BLaER1 treated with 17β-estradiol and CSF1 and Interleukin-3, amounts not matched to agents 10 nM and 100 nM (cell line): Measurements from ENCODE around the gene B3GNT9.
A peak's percentile ranks its signal among the peaks of the same experiment; 100 is the strongest.

ENCODE experiments used
- H3K27ac ChIP-seq, 11 experiments: shearing (Covaris generic); formaldehyde crosslinking; 2 replicates each; pipeline ENCODE4 v1.8.1; 2022
- H3K27me3 ChIP-seq, 11 experiments: shearing (Covaris generic); formaldehyde crosslinking; 2 replicates each; pipeline ENCODE4 v1.8.1; 2022
- H3K36me3 ChIP-seq, 11 experiments: shearing (Covaris generic); formaldehyde crosslinking; 2 replicates each; pipeline ENCODE4 v1.8.1; 2022
- H3K4me1 ChIP-seq, 10 experiments: shearing (Covaris generic); formaldehyde crosslinking; 2 replicates each; pipeline ENCODE4 v1.8.1; 2022
- H3K4me2 ChIP-seq, 11 experiments: shearing (Covaris generic); formaldehyde crosslinking; 2 replicates each; pipeline ENCODE4 v1.8.1; 2022
- H3K4me3 ChIP-seq, 10 experiments: shearing (Covaris generic); formaldehyde crosslinking; 2 replicates each; pipeline ENCODE4 v1.8.1; 2022
- H3K9ac ChIP-seq, 11 experiments: shearing (Covaris generic); formaldehyde crosslinking; 2 replicates each; pipeline ENCODE4 v1.8.1; 2022
- H3K9me3 ChIP-seq, 11 experiments: shearing (Covaris generic); formaldehyde crosslinking; replicated peaks in 1 of 11; 2 replicates each; pipeline ENCODE4 v1.8.1; 2022
- H4K20me1 ChIP-seq, 11 experiments: shearing (Covaris generic); formaldehyde crosslinking; 2 replicates each; pipeline ENCODE4 v1.8.1; 2022
- Cebpa-rat ChIP-seq, 11 experiments: shearing (Covaris generic); IDR thresholded peaks; 2 replicates each; pipeline ENCODE4 v1.8.1; 2022

Gene B3GNT9

DNA sequence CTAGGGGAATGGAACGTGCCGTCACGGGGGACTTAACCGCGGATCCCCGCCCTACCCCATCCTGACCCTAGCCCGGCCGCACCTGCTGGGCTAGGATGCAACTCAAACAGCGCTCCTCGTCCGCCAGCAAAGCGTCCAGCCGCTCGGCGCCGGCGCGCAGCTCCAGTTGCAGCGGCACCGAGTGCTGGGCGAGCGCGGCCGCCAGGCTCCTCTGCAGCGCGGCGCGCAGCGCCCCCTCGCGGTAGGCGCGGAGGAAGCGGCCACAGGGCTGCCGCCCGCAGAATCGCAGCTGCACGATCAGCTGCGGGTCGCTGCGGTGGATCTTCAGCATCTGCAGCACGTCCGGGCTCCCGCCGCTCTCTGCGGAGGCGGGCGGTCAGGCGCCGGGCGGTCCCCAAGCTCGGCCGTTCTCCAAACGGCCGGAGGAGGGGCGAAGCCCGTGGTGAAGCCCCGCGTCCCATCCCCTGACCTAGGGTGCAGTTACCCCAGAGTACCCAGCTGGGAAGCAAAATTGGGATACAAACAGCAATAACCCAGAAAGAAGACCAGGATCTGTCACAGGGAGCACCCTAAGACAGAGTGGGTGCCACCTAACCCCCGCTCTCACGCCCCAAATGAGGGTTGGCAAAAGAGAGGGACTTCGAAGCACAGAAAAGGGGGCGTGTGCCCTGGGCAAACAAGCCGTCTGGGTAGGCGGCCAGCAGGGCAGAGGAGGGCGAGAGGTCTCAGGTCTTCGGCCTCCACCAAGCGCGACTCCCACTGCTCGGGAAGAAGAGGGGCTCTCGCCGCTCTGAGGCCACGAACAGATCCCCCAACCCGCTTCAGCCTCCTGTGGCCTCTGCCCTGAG, 4.7 kb upstream of the B3GNT9 start:
- no peak for TF ChIP-seq Cebpa-rat (IDR thresholded peaks at IDR 0.05)
- Histone ChIP-seq H3K4me2 (peak overlapping the region; percentile 52 to 88 (median 71)), H3K9ac (0 out of 22 replicates have a peak overlapping the region, but pooled peaks of 1 of the 11 experiments have one; percentile 7), H3K9me3 (no peaks in the 10 kb centered on the region), H3K4me1 (peaks cover 31 to 56% (median 39%) of the 10 kb centered on the region in 10 experiments), H3K36me3 (peaks cover 0 to 10% (median 0%) of the 10 kb centered on the region in 11 experiments; a peak in 2 of 22 replicates), H3K27me3 (peaks cover 13 to 47% (median 35%) of the 10 kb centered on the region in 11 experiments), H3K27ac (no peak overlapping the region), H4K20me1 (peaks cover 61 to 89% (median 79%) of the 10 kb centered on the region in 11 experiments), H3K4me3 (no peak overlapping the region)

DNA sequence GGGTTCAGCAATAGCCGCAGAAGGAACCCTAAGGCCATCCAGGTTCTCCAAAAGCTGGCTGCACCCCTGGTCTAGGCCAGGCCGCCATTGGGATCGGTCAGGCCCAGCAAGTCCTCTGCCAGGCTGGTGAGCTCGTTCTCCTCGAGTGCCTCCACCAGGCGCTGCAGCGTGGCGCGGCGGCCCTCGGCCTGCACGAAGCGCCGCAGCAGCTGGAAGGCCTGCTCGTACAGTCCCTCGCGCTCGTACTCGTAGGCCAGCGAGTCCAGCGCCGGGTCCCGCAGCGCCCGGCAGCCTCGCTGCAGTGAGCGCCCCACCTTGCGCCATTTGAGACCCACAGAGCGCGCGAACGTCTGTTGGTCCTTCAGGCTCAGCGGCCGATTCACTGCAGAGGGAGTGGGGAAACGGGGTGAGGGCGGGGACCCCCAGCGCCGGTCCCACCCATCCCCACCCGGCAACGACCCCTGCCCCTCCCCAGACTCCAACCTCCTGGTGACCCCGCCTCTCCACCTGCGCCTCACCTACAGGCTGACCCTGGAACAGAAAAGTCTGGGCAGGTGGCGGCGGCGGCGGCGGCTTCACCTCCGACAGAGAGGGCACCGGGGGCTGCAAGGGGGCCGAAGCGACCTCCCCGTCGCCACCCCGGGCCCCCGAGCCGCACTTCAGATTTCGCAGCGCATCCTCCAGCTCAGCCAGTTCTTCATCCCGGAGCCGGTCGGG, 3.9 kb upstream of the B3GNT9 start:
- Histone ChIP-seq H4K20me1 (peaks cover 69 to 97% (median 87%) of the 10 kb centered on the region in 11 experiments), H3K9me3 (peaks cover 0 to 6% (median 0%) of the 10 kb centered on the region in 11 experiments; a peak in 3 of 22 replicates), H3K36me3 (peaks cover 0 to 13% (median 4%) of the 10 kb centered on the region in 11 experiments; a peak in 14 of 22 replicates), H3K9ac (0 out of 22 replicates have a peak overlapping the region, but pooled peaks of 1 of the 11 experiments have one; percentile 7), H3K4me2 (peak overlapping the region; percentile 52 to 88 (median 71)), H3K27me3 (peaks cover 20 to 55% (median 43%) of the 10 kb centered on the region in 11 experiments), H3K4me3 (no peak overlapping the region), H3K4me1 (peaks cover 37 to 56% (median 46%) of the 10 kb centered on the region in 10 experiments), H3K27ac (no peak overlapping the region)
- TF ChIP-seq Cebpa-rat (IDR thresholded peaks at IDR 0.05): no peak

DNA sequence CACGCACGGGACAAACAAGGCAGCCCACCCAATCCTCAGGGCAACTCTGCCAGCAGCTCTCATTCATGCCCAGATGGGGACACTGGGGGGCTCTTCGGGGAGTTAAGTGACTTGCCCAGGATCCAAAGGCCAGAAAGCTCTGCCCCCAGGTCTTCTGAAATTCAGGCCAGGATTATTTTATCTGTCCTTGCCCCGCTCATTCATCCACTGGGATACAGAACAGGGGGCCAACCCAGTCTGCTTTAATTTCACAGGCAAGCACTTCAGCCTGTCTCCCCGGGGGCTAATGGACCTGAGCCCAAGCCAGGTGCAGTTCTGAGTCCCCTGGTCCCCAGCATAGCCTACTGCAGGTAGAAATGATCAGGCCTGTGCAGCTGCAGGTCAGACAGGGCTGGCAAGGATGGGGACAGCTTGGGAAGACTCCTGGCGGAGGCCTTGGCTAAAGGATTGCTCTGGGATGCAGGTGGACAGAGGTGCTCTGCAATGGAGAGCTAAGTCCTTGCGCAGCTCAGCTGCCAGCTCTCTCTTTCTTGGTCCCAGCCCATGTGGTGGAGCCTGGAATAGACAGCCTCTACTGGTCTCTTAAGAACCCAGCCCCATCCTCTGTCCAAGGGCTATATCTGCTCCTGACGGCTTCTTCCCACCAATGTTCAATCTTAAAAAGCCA, 766 bp upstream of the B3GNT9 start:
- peak overlapping the region; percentile 79 to 97 (median 85); a peak in 14 of 22 replicates for H3K4me2 ChIP-seq
- no peak overlapping the region for H3K9ac ChIP-seq
- peaks cover 29 to 61% (median 52%) of the 10 kb centered on the region in 11 experiments for H3K27me3 ChIP-seq

DNA sequence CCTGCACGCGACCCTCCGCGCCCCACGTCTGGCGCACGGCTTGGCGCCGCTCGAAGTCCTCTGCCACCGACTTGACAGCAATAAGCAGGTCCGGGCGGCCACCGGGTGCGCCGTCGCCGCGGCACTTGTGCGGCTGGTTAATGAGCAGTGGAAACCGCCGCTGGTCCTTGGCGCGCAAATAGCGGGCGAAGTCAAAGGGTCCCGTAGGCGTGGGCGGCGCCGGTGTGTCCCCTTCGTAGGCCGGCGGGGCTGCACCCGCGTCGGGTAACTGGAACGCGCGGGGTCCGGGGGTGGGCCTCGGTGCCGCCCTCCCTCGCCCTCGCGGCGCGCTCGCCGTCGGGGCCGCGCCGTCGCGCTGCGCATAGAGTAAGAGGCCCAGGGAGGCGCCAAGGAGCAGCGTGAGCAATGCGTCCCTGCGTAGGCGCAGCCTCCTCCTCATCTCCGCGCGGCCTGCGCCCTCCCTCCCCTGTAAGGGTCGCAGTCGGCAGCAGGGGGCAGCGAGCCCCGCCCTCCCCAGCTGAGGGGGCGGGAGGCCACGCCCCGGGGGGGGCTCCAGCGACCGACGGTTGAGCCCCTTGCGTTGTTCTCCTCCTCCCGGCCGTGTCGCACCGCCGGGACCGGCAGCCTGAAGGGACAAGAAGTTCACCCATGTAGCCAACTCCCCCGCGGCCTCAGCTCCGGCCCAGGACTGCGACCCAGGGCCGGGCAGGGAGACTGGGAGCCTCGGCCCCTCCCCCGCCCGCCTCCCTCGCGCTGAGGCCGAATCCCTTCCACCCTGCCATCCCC, 558 bp downstream of the B3GNT9 start:
- H3K4me3 ChIP-seq: peak overlapping the region; percentile 54 to 72 (median 60)
- H3K4me1 ChIP-seq: peaks cover 12 to 23% (median 16%) of the 10 kb centered on the region in 10 experiments
- H3K9me3 ChIP-seq: peaks cover 0 to 12% (median 0%) of the 10 kb centered on the region in 11 experiments; a peak in 4 of 22 replicates
- no peak for TF ChIP-seq Cebpa-rat (IDR thresholded peaks at IDR 0.05)
- H3K27ac ChIP-seq: peak overlapping the region in 1 of 11 experiments; percentile 35; a peak in 2 of 22 replicates
- H3K36me3 ChIP-seq: peaks cover 44 to 58% (median 48%) of the 10 kb centered on the region in 11 experiments
- peak overlapping the region; percentile 34 to 80 (median 69) for H3K9ac ChIP-seq
- H4K20me1 ChIP-seq: peaks cover 53 to 100% (median 76%) of the 10 kb centered on the region in 11 experiments
- H3K27me3 ChIP-seq: peaks cover 29 to 54% (median 45%) of the 10 kb centered on the region in 11 experiments
- H3K4me2 ChIP-seq: peak overlapping the region; percentile 79 to 97 (median 85)

More for the DNA sequence above, 766 bp upstream of the B3GNT9 start:
- Histone ChIP-seq H3K4me1 (peaks cover 19 to 35% (median 28%) of the 10 kb centered on the region in 10 experiments), H3K9me3 (peaks cover 0 to 12% (median 0%) of the 10 kb centered on the region in 11 experiments; a peak in 4 of 22 replicates), H4K20me1 (peaks cover 66 to 100% (median 87%) of the 10 kb centered on the region in 11 experiments), H3K36me3 (peaks cover 31 to 45% (median 35%) of the 10 kb centered on the region in 11 experiments), H3K4me3 (0 out of 20 replicates have a peak overlapping the region, but pooled peaks of 1 of the 10 experiments have one; percentile 63), H3K27ac (no peak overlapping the region)
- no peak for TF ChIP-seq Cebpa-rat (IDR thresholded peaks at IDR 0.05)

DNA sequence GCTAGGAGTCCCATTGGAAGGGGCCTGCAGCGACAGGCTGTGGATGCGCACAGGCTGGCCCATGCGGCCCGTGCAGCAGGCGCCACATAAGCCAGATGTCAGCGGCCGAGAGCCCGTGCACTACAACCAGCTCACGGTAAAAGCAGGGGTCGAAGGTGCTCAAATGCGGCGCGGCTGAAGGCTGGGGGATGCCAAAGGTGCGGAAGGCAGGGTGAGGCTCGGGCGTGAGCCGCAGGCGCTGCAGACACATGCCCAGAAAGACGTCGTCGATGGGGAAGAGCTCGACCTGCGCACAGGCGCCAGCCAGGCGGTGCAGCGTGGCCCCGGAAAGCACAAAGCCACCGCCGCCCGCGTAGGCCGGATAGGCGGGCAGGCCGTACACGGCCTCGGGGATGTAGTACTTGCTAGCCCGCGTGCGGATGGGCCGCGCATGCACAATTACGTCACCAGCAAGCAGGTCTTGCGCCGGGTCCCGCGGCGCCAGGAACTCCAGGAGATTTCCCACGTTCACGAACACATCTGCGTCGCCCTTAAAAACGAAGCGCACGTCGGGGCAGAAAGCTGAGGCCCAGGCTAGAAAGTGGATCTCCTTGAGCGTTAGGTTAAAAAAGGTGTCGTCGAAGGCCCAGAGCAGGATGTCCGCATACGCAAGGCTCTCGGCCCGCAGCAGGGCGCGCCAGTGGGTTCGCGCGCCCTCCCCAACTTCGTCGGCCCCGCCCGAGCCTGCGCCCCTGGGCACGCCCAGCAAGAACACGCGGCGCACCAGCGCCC, 1.3 kb downstream of the B3GNT9 start:
- H4K20me1 ChIP-seq: peaks cover 45 to 100% (median 70%) of the 10 kb centered on the region in 11 experiments
- no peak overlapping the region for H3K9ac ChIP-seq
- H3K9me3 ChIP-seq: peaks cover 0 to 12% (median 0%) of the 10 kb centered on the region in 11 experiments; a peak in 4 of 22 replicates

DNA sequence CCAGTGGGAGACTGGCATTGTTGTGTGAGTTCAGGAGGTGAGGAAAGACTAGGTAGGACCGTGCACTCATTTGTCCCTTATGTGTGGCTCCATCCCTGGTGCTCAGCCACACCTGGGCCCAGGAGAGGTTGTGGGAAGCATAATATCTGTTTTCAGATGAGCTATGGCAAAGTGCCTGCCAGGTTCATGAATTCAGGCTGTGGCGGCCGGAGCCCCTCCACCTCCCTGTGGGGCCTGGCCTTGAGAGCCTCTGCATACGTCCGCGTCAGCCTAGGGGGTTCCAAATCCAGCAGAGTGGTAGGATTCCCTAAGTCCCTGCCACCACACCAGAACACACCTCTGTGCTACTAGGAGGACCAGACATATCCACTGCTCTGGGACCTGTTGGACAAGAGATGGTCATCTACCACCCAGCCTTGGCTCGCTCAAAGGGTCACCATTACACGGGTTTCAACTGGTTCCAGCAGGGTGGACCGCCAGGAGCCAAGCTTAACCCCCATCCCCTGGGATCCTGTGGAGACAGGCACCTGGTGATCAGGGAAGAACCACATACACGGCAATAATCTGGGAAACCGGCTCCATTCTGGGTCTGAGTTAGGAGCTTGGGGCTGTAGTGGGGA, 2.0 kb downstream of the B3GNT9 start:
- Histone ChIP-seq H3K27ac (no peak overlapping the region), H4K20me1 (peaks cover 38 to 99% (median 63%) of the 10 kb centered on the region in 11 experiments), H3K4me2 (no peak overlapping the region), H3K27me3 (peaks cover 29 to 49% (median 41%) of the 10 kb centered on the region in 11 experiments), H3K9me3 (peaks cover 0 to 12% (median 0%) of the 10 kb centered on the region in 11 experiments; a peak in 4 of 22 replicates), H3K4me1 (peaks cover 10 to 17% (median 14%) of the 10 kb centered on the region in 10 experiments; a peak in 19 of 20 replicates), H3K36me3 (peaks cover 58 to 65% (median 63%) of the 10 kb centered on the region in 11 experiments), H3K9ac (no peak overlapping the region), H3K4me3 (no peak overlapping the region)
- TF ChIP-seq Cebpa-rat (IDR thresholded peaks at IDR 0.05): no peak

More for the DNA sequence above, 1.3 kb downstream of the B3GNT9 start:
- H3K36me3 ChIP-seq: peaks cover 52 to 64% (median 56%) of the 10 kb centered on the region in 11 experiments
- H3K4me1 ChIP-seq: peaks cover 10 to 20% (median 14%) of the 10 kb centered on the region in 10 experiments; a peak in 19 of 20 replicates
- peak overlapping the region in 2 of 10 experiments; percentile 63 to 72; a peak in 1 of 20 replicates for H3K4me3 ChIP-seq
- H3K27me3 ChIP-seq: peaks cover 29 to 51% (median 42%) of the 10 kb centered on the region in 11 experiments
- H3K27ac ChIP-seq: no peak overlapping the region
- TF ChIP-seq Cebpa-rat (IDR thresholded peaks at IDR 0.05): no peak
- H3K4me2 ChIP-seq: peak overlapping the region in 9 of 11 experiments; percentile 79 to 97 (median 85); a peak in 13 of 22 replicates
